Measurements from ENCODE around the gene ENPP7.

The ENPP7 gene

DNA sequence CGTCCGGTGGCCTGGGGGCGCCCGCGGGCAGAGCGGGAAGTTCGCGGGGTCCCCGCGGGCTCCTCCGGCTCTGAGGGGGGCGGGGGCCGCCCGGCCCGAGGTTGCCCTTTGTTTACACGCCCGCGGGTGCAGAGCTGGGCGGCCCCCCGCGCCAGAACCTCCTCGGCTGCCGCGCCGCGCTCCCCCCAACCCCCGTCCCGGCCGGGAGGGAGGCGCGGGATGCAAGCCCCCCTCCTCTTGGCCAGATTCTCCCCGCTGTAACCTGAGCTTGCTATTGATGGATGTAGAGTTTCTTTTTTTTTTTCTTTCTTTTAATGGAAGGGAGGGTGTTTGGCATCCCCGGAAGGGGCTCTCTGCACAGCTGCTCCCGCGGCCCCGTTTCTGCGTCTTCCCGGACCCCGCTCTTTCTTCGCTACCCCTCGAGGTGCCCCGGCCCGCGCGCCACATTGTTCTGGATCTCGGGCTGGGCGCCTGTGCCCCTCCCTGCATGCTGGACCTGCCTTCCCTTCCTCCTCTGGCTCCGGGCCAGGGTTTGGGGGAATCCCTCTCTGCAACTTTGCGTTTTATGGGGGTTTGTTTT, 47.9 kb downstream of the ENPP7 start:
- no peak for DNase-seq

- DNase-seq, result no peak
These were observed 48.4 kb downstream of the ENPP7 start for GRCh38 chr17:79779084-79779529.

DNA sequence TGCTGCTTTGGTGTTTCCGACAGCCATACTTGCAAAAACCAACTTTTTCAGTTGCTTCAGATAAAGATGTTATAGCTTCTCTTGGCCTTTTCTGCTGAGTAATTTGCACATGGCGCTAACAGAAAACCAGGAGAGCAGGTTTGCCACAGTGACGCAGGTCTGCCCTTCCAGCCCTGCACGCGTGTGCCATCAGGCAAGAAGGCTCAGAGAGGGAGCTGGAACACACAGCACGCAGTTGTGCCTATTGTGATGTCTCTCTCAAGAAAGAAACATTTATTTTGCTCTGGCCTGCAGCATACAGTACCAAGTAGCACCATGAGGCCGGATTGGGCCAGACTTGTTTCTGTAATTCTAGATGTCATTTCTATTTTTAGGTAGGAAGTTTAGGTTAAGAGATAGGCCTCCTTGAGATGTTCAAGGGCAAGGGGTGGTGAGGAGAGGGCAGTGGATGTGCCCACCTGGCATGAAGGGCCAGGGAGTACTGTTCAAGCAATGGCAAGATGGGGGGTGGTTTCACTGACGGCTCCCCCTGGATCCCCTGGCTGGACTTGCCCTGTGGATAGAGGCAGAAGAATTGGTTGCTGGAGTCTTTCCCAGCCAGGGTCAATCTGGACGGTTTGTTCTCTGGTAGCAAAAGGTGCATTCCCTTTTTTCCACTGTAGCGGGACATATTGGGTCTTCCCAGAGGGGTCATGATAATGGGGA, 49.1 kb downstream of the ENPP7 start:
- no peak for DNase-seq

- no peak for DNase-seq
These were observed 50.4 kb downstream of the ENPP7 start for GRCh38 chr17:79781012-79781650.

DNA sequence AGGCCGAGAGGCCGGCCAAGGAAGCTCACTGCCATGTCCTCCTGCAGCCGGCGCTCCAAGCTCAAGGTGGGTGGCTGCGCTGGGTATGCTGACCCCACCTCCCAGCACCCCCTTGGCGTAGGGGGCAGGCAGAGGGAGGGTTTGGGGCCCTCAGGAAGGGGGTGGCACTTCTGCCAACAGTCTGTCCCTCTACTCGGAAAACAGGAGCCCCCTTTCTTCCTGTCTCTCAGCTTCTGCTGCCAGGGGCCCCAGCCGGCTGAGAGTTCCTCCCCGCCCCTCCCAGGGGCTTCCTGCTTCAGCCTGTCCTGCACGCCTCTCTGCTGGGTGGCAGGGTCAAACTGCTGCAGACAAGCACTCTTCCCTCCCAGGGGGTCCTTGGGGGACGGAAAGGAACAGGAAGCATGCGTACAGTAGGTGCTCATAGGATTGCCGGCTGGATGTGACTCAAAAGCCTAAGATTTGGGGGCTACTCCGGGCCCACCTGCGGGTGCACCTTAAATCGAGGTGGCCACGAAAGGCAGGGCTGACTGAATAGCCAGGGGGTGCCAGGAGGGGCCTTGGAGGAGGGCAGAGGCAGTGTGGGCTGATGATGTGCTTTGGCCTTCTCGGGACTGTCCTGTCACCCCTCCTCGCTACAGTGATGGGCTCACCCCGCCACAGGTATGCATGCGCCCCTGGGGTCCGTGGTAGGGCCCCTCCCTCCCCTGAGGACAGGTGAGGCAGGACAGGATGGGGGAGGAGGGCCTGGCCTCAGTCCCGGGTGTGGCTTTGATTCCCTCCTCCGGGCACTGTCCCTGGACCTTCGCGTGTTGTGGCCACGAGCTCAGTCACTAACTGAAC, 51.2 kb downstream of the ENPP7 start:
- no peak for DNase-seq

DNA sequence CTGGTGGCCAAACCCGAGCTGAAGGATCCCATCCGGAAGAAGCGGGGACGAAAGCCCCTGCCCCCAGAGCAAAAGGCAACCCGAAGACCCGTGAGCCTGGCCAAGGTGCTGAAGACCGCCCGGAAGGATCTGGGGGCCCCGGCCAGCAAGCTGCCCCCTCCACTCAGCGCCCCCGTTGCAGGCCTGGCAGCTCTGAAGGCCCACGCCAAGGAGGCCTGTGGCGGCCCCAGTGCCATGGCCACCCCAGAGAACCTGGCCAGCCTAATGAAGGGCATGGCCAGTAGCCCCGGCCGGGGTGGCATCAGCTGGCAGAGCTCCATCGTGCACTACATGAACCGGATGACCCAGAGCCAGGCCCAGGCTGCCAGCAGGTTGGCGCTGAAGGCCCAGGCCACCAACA, 53.1 kb downstream of the ENPP7 start:
- no peak for DNase-seq

DNA sequence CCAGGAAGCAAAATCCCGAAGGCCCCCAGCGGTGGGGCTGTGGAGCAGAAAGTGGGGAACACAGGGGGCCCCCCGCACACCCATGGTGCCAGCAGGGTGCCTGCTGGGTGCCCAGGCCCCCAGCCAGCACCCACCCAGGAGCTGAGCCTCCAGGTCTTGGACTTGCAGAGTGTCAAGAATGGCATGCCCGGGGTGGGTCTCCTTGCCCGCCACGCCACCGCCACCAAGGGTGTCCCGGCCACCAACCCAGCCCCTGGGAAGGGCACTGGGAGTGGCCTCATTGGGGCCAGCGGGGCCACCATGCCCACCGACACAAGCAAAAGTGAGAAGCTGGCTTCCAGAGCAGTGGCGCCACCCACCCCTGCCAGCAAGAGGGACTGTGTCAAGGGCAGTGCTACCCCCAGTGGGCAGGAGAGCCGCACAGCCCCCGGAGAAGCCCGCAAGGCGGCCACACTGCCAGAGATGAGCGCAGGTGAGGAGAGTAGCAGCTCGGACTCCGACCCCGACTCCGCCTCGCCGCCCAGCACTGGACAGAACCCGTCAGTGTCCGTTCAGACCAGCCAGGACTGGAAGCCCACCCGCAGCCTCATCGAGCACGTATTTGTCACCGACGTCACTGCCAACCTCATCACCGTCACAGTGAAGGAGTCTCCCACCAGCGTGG, 53.7 kb downstream of the ENPP7 start:
- DNase-seq, result no peak

GRCh38 chr17:79785017-79785899, 54.5 kb downstream of the ENPP7 start:
- no peak for DNase-seq

DNA sequence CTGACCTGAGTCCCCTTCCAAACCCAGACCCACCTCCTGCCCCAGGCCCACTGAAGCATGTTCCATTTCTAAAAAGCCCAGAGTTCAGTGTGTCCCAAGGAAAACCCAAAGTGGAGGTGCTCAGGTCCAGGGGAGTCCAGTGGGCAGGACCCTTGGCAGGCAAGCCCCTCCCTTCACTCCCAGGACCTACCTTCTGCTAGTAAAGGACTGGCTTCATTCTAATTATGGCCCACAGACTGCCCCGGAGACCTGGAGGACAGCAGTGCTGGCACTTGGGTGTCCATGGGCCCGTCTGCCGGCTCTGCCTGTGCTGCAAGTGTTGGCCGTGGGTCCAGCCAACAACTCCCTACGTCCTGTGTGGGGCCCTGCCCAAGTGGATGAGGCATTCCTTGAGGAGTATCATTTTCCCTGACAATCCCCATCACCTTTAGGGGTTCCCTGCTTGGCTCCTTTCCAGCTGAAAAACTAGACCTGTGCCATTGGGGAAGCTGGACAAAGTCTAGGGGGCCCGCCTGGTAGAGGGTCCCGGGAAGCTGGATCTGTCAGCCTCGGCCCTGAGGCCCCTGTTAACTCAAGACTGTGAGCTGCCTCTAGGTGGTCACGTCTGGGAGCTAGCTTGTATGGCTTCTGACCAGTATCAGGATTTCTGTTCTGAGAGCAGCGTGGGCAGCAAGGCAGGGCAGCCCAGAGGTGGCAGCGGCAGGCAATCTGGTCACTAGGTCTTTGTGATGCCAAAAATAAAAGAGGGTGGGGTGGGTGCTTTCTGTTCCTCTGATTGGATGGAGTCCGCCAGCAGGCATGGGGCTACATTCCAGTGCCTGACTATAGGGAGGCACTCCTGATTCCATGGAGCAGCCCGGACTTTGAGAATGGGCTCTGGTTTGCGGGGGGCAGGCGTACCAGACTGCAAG, 55.4 kb downstream of the ENPP7 start:
- no peak for DNase-seq

GRCh38 chr17:79786930-79787643, 56.3 kb downstream of the ENPP7 start:
- no peak for DNase-seq

DNA sequence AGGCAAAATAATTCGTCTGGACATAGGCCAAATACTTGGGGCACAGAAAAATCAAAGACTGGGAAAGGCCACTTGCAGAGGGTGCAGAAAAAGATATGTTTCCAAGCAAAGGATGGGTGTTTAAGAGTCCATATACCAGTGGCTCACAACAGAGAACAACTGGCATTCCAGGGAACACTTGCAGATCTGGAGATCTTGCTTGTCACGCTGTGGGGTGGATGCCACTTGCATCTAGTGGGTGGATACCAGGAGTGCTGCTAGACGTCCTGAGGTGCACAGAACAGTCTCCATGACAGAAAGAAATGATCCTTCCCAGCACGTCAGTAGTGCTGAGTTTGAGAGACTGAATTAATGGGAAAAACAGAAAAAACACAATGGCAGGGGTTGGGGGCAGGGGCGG, 57.7 kb downstream of the ENPP7 start:
- no peak for DNase-seq

DNA sequence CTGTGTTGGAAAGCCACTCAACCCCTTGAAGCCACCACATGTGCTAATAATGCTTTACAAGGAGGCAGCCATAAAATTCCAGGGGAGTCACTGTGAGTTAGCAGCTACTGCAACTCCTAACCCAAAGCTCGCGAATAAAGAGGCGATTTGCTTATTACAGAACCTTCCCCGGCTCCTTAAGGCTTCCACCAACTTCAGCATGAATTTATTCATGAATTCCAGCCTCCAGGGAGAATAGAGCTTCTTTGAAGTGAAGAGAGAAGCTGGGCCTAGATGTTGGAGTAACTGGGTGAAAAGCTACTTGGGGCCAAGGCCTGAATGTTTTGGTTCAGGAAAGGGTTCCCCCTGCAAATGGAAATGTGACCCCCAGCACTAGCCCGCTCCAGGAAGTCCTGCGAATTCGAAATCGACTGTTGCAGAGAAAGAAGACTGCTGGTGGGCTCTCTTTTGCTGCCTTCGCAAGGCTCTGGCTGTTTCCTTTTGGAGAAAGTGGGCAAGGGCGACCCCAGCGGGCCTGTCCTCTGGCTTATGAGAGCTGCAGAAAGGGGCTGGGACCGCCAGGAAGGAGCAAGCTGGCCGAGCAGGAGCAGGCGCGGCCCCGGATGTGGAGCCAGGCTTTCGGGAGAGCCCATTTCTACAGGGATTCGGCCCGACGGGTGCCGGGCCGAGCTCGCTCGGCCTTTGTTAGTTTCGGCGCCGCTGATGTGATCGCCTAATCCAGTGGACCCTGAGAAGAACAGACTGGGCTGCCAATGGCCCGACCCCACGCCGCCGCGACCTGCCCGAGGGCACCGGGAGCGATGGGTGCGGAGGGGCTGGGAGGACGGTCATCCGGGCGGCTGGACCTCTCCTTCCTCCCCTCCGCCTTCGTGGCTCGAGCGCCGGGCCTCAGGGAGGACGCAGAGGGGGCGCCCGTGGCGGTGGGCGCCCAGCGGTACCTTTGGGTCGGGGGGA, 58.5 kb downstream of the ENPP7 start:
- DNase-seq, result no peak

DNA sequence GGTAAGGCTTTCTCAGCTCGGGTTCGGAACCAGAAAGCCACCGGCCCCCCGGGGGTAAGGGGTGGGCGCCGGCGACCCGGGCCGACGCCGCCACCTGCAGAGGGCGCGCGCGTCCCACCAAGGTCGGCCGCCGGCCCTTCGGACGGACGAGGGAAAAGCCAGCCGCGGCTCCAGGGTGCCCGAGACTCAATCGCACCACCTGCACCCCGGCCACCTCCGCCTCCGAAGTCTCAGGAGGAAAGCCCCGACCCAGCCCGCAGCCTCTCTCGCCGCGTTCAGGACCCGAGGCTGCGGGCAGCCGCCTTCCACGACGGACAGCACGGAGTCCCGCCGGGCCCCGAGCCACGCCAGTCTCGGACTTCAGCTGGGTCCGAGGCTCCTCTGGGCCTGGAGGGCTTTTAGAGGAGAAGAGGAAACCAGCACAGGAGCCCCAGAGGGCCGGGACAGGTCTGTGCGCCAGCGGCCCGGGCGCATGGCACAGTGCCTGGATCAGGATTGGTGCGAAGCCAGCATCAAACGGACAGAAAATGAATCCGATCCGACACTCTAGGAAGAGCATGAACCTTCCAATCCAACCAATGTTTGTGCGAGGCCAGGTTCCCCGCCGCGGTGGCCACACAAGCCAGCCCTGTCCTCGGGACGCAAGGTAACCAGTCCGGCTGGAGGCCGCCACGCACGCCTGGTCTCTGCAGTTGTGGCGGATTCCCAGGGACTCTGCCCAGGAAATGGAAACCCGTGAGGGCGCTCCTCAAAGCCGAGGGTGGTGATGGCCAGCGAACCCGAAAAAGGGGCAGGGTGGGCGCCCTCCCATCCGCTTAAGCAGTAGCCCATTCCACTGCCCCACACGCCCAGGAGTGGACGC, 59.4 kb downstream of the ENPP7 start:
- no peak for DNase-seq

- no peak for DNase-seq
These were observed 60.3 kb downstream of the ENPP7 start for GRCh38 chr17:79790805-79791734.

- no peak for DNase-seq
These were observed 61.0 kb downstream of the ENPP7 start for GRCh38 chr17:79791735-79792161.

Measured in activated CD4-positive, CD25-positive, alpha-beta regulatory T cell (primary cell).